Common myeloid progenitor, CD34-positive (primary cell): ENCODE data around the gene COL28A1.

Source experiments
- CTCF ChIA-PET: fragments of 350-600 bp; sonication (Branson Sonifier 250); formaldehyde crosslinking; loops from one replicate; lab custom pipeline; 2021; ENCODE audit warnings: antibody characterized with exemption; lab: Charles Lee
- POLR2A ChIA-PET: fragments of 350-600 bp; sonication (Branson Sonifier 250); formaldehyde crosslinking; loops from one replicate; lab custom pipeline; 2021; ENCODE audit warnings: antibody characterized with exemption; lab: Charles Lee
- DNase-seq, 3 donors: peaks; one replicate each; pipeline versions ENCODE4 v3.0.0 to v3.0.0-alpha.2; 2013
- H3K27ac ChIP-seq, 2 experiments: 1 replicate in 1 of 2; 2 replicates in 1 of 2; pipeline ENCODE4 v1.7.0; 2013; ENCODE audit warnings: inconsistent platforms in 2 of 2, low read length in 2 of 2, mild to moderate bottlenecking in 2 of 2, low read depth in 1 of 2, moderate library complexity in 1 of 2; ENCODE audit not compliant: severe bottlenecking in 2 of 2, insufficient read depth in 1 of 2, poor library complexity in 1 of 2
- H3K27me3 ChIP-seq, 5 experiments: replicated peaks in 2 of 5; 1 replicate in 3 of 5; 2 replicates in 2 of 5; pipeline versions ENCODE4 v1.6.1 to v1.7.0; 2013; ENCODE audit warnings: low read length in 4 of 5, mild to moderate bottlenecking in 2 of 5, moderate library complexity in 2 of 5, inconsistent platforms in 1 of 5; ENCODE audit not compliant: insufficient read depth in 5 of 5, control insufficient read depth in 4 of 5
- H3K36me3 ChIP-seq, 4 experiments: 1 replicate in 2 of 4; 2 replicates in 2 of 4; pipeline versions ENCODE4 v1.6.1 to v1.7.0; 2013; ENCODE audit warnings: low read length in 3 of 4, control low read depth in 1 of 4, mild to moderate bottlenecking in 1 of 4; ENCODE audit not compliant: control insufficient read depth in 4 of 4, insufficient read depth in 4 of 4
- H3K4me1 ChIP-seq, 4 experiments: 1 replicate in 3 of 4; 2 replicates in 1 of 4; pipeline versions ENCODE4 v1.6.1 to v1.7.1; 2013; ENCODE audit warnings: low read length in 3 of 4, mild to moderate bottlenecking in 3 of 4, control low read depth in 1 of 4, inconsistent platforms in 1 of 4, moderate library complexity in 1 of 4; ENCODE audit not compliant: control insufficient read depth in 4 of 4, insufficient read depth in 4 of 4; ENCODE audit errors: control extremely low read depth in 1 of 4
- H3K4me3 ChIP-seq, 7 experiments: 1 replicate in 4 of 7; 2 replicates in 3 of 7; pipeline versions ENCODE4 v1.5.1 to v1.7.0; 2013; ENCODE audit warnings: mild to moderate bottlenecking in 7 of 7, low read length in 6 of 7, moderate library complexity in 6 of 7, inconsistent platforms in 2 of 7, low read depth in 2 of 7, control low read depth in 1 of 7; ENCODE audit not compliant: insufficient read depth in 4 of 7, control insufficient read depth in 1 of 7; ENCODE audit errors: extremely low read depth in 1 of 7
- H3K9me3 ChIP-seq, 5 experiments: 1 replicate in 4 of 5; 2 replicates in 1 of 5; pipeline versions ENCODE4 v1.6.1 to v1.7.1; 2013; ENCODE audit warnings: low read length in 4 of 5, mild to moderate bottlenecking in 2 of 5, inconsistent platforms in 1 of 5, low read depth in 1 of 5, moderate library complexity in 1 of 5; ENCODE audit not compliant: control insufficient read depth in 4 of 5, insufficient read depth in 2 of 5; ENCODE audit errors: control extremely low read depth in 1 of 5
- WGBS: methylation state at CpG from one replicate; pipeline ENCODE4 v1.1.5; 2013; ENCODE audit not compliant: insufficient coverage; 5-methylcytosine and 5-hydroxymethylcytosine counted together

The COL28A1 gene

GRCh38 chr7:7335215-7335614, 200.5 kb downstream of the COL28A1 start:
- no peak for DNase-seq
- no peaks in the 10 kb centered on the region for H3K4me1 ChIP-seq
- no peak overlapping the region for H3K4me3 ChIP-seq
- CTCF ChIA-PET, result no interaction called here
- POLR2A ChIA-PET, result no interaction called here
- no peaks in the 10 kb centered on the region for H3K36me3 ChIP-seq
- H3K9me3 ChIP-seq, result no peaks in the 10 kb centered on the region
- H3K27me3 ChIP-seq, result no peaks in the 10 kb centered on the region
- H3K27ac ChIP-seq, result no peak overlapping the region
- 100% methylated on average over 1 of the region's 2 CpGs for WGBS

GRCh38 chr7:7333610-7334009, 202.1 kb downstream of the COL28A1 start:
- ChIA-PET CTCF (no interaction called here), POLR2A (no interaction called here)
- 89% methylated on average over 1 of the region's 3 CpGs for WGBS

GRCh38 chr7:7331523-7331922, 204.2 kb downstream of the COL28A1 start:
- no peaks in the 10 kb centered on the region for H3K9me3 ChIP-seq
- DNase-seq, result no peak
- 98% methylated on average over 4 of the region's 4 CpGs for WGBS
- ChIA-PET CTCF (no interaction called here), POLR2A (no interaction called here)
- no peaks in the 10 kb centered on the region for H3K4me1 ChIP-seq
- H3K4me3 ChIP-seq, result no peak overlapping the region
- no peak overlapping the region for H3K27ac ChIP-seq
- H3K27me3 ChIP-seq, result no peaks in the 10 kb centered on the region
- no peaks in the 10 kb centered on the region for H3K36me3 ChIP-seq

More at GRCh38 chr7:7333610-7334009, 202.1 kb downstream of the COL28A1 start:
- Histone ChIP-seq H3K36me3 (no peaks in the 10 kb centered on the region), H3K27me3 (no peaks in the 10 kb centered on the region), H3K9me3 (no peaks in the 10 kb centered on the region), H3K4me1 (no peaks in the 10 kb centered on the region), H3K4me3 (no peak overlapping the region), H3K27ac (no peak overlapping the region)
- DNase-seq, result no peak

- WGBS, result 100% methylated on average over 2 of the region's 2 CpGs
- ChIA-PET CTCF (no interaction called here), POLR2A (no interaction called here)
- DNase-seq, result peak in 1 of 3 donors; percentile 1
- H3K9me3 ChIP-seq, result no peaks in the 10 kb centered on the region
- no peaks in the 10 kb centered on the region for H3K4me1 ChIP-seq
- H3K27me3 ChIP-seq, result no peaks in the 10 kb centered on the region
- H3K36me3 ChIP-seq, result no peaks in the 10 kb centered on the region
- H3K4me3 ChIP-seq, result no peak overlapping the region
- no peak overlapping the region for H3K27ac ChIP-seq
These were observed 204.7 kb downstream of the COL28A1 start for GRCh38 chr7:7330997-7331396.

- CTCF ChIA-PET, result interaction anchor here (0.7 to 1.2 kb wide), 2 partner anchors 13 to 874 kb away, joined by 3 to 4 read pairs; no protein-coding TSS in a partner anchor
- 67% methylated on average over 1 of the region's 1 CpG for WGBS
These were observed 206.3 kb downstream of the COL28A1 start for GRCh38 chr7:7329326-7329725.

GRCh38 chr7:7327423-7327822, 208.2 kb downstream of the COL28A1 start:
- H3K27me3 ChIP-seq, result no peaks in the 10 kb centered on the region
- H3K4me3 ChIP-seq, result no peak overlapping the region
- ChIA-PET POLR2A (no interaction called here), CTCF (no interaction called here)
- H3K27ac ChIP-seq, result no peak overlapping the region
- DNase-seq, result no peak
- no peaks in the 10 kb centered on the region for H3K9me3 ChIP-seq
- WGBS, result 100% methylated on average over 1 of the region's 2 CpGs
- H3K4me1 ChIP-seq, result no peaks in the 10 kb centered on the region
- no peaks in the 10 kb centered on the region for H3K36me3 ChIP-seq

More at GRCh38 chr7:7329326-7329725, 206.3 kb downstream of the COL28A1 start:
- POLR2A ChIA-PET, result no interaction called here
- no peak overlapping the region for H3K27ac ChIP-seq
- H3K9me3 ChIP-seq, result no peaks in the 10 kb centered on the region
- H3K36me3 ChIP-seq, result no peaks in the 10 kb centered on the region
- H3K4me1 ChIP-seq, result no peaks in the 10 kb centered on the region
- H3K27me3 ChIP-seq, result no peaks in the 10 kb centered on the region
- no peak for DNase-seq
- H3K4me3 ChIP-seq, result no peak overlapping the region

- Histone ChIP-seq H3K27ac (no peak overlapping the region), H3K9me3 (no peaks in the 10 kb centered on the region), H3K36me3 (no peaks in the 10 kb centered on the region), H3K4me3 (no peak overlapping the region), H3K4me1 (no peaks in the 10 kb centered on the region), H3K27me3 (no peaks in the 10 kb centered on the region)
- WGBS, result 100% methylated on average over 3 of the region's 3 CpGs
- no peak for DNase-seq
- POLR2A ChIA-PET, result no interaction called here
- CTCF ChIA-PET, result no interaction called here
These were observed 211.0 kb downstream of the COL28A1 start for GRCh38 chr7:7324698-7325097.
